ENCODE measurements around the gene TMEM240. TPM values are rescaled to one million over a fixed set of nuclear protein-coding genes. Genes with fewer than 3 reads are reported as not detected.
"Not testable (repeated sequence)": the region's sequence is repeated elsewhere in the genome, so short reads cannot be mapped to it uniquely, and the experiment has no call there.

Gene TMEM240
- total RNA-seq, 2 experiments from 2014 or later = 0.76 to 2.1 TPM

DNA sequence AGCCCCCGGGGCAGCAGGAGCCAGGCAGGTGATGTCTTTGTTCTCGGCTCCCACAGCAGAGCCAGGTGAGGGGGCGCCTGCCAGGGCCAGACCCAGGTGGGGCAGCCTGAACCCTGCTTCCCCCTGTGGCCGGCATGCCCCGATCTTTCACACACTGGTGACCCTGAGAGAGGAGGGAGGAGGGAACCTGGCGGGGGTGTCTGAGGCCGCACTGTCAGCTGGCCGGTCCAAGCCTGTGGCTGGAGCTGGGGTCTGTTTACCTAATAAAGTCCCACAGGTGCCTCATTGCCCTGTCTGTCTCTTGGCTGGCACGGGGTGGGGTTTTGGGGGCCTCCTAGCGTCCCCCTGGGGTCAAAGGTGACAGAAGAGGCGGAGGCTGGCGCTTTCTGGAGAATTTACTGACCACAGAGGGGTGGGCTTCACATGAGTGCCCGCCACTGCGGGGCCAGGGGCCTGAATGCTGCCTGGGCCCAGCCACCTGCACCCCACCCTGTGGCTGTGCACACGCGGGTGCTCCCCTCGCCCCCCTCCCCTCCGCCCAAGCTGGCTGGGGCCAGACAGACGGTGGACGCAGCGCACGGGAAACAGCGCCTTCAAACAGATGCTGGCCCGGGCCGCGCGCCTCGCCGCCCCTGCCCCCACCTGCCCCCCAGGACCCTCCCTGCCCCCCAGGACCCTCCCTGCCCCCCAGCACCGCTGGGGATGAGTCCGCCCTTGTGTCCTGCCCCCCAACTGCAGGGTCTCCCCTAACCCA lies 5.8 kb downstream of the TMEM240 start:
- Histone ChIP-seq H3K79me2 (ENCODE audit: insufficient read depth, low read depth, low read length) (no peaks in the 10 kb centered on the region), H3K9me2 (ENCODE audit: insufficient read depth, low read length) (no peaks in the 10 kb centered on the region), H3K36me3 (ENCODE audit: insufficient read depth, low read length) (peaks cover 35% of the 10 kb centered on the region), H3K4me1 (ENCODE audit: insufficient read depth, low read length, poor library complexity, severe bottlenecking) (no peaks in the 10 kb centered on the region), H3K27ac (ENCODE audit: low read depth, low read length, poor library complexity, severe bottlenecking) (no peak overlapping the region), H3K9me3 (ENCODE audit: low read length) (0 out of 2 replicates have a peak, but pooled peaks cover 4% of the 10 kb centered on the region), H2AFZ (ENCODE audit: low read length) (no peak overlapping the region), H3K4me2 (ENCODE audit: low read length) (no peak overlapping the region), H3K4me3 (ENCODE audit: low read depth, low read length, poor library complexity, severe bottlenecking) (no peak overlapping the region), H4K20me1 (ENCODE audit: insufficient read depth, low read length) (no peaks in the 10 kb centered on the region)
- CTCF ChIA-PET (ENCODE audit: unreplicated experiment) = no interaction called here
- intact Hi-C loops (cut with micrococcal nuclease; ENCODE audit: unreplicated experiment) = no loop called here
- POLR2A ChIA-PET = no interaction called here
- no peak for DNase-seq (ENCODE audit: low spot score)
- no TSS peak for BruUV-seq (replicated peaks)
- TF ChIP-seq EZH2phosphoT487 (IDR thresholded peaks at IDR 0.05; ENCODE audit: borderline replicate concordance, low read depth, low read length) (no peak), CTCF (conservative IDR thresholded peaks at IDR 0.05; ENCODE audit: low read length) (no peak)

GRCh38 chr1:1533894-1534291 lies 6.5 kb downstream of the TMEM240 start:
- H3K9me3 ChIP-seq (ENCODE audit: low read length); H3K4me1 ChIP-seq (ENCODE audit: insufficient read depth, low read length, poor library complexity, severe bottlenecking); intact Hi-C loops (cut with micrococcal nuclease; ENCODE audit: unreplicated experiment); H3K4me3 ChIP-seq (ENCODE audit: low read depth, low read length, poor library complexity, severe bottlenecking); H3K27ac ChIP-seq (ENCODE audit: low read depth, low read length, poor library complexity, severe bottlenecking); H2AFZ ChIP-seq (ENCODE audit: low read length); H3K4me2 ChIP-seq (ENCODE audit: low read length); BruUV-seq (replicated peaks); H3K79me2 ChIP-seq (ENCODE audit: insufficient read depth, low read depth, low read length); DNase-seq (ENCODE audit: low spot score); CTCF ChIA-PET (ENCODE audit: unreplicated experiment); H4K20me1 ChIP-seq (ENCODE audit: insufficient read depth, low read length); H3K9me2 ChIP-seq (ENCODE audit: insufficient read depth, low read length); POLR2A ChIA-PET: not testable (repeated sequence)
- H3K36me3 ChIP-seq (ENCODE audit: insufficient read depth, low read length) = peaks cover 41% of the 10 kb centered on the region

DNA sequence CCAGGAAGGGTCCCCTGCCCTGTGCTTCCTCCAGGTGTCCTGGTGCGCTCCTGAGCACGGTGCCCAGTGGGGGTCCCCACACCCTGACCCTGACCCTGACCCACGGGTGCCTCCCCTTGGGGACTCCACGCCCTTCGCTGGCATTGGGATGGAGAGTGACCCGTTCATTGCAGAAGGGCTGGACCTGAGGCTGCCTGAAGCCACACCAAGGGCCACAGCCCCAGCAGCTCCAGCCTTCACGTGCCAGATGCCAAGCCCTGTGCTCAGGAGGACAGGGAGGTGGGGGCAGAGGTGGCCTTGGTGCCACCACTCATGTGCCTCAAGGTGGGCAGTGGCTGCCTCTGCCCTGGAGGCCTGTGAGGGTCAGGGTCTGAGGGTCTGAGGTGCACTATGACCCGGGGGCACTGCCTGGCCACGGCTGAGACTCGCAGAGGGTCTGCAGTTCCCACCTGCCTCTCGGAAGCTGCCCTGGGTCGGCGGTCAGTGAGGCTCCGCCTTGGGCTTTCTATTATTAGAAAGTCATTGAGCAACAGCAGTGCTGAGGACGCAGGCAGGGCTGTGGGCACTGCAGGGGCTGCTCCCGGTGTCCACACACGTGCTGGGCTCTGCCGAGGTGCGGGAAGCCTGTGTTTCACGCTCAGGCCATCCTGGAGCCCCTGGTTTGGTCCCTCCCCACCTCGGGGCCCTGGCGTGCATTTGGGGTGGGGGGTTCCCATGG lies 7.1 kb downstream of the TMEM240 start:
- BruUV-seq (replicated peaks); CTCF ChIA-PET (ENCODE audit: unreplicated experiment): not testable (repeated sequence)

More for the DNA sequence above, 7.1 kb downstream of the TMEM240 start:
- DNase-seq (ENCODE audit: low spot score); H3K4me1 ChIP-seq (ENCODE audit: insufficient read depth, low read length, poor library complexity, severe bottlenecking); H4K20me1 ChIP-seq (ENCODE audit: insufficient read depth, low read length); H2AFZ ChIP-seq (ENCODE audit: low read length); H3K4me2 ChIP-seq (ENCODE audit: low read length); intact Hi-C loops (cut with micrococcal nuclease; ENCODE audit: unreplicated experiment); POLR2A ChIA-PET; H3K79me2 ChIP-seq (ENCODE audit: insufficient read depth, low read depth, low read length); H3K9me3 ChIP-seq (ENCODE audit: low read length); H3K27ac ChIP-seq (ENCODE audit: low read depth, low read length, poor library complexity, severe bottlenecking); H3K9me2 ChIP-seq (ENCODE audit: insufficient read depth, low read length); H3K4me3 ChIP-seq (ENCODE audit: low read depth, low read length, poor library complexity, severe bottlenecking): not testable (repeated sequence)
- H3K36me3 ChIP-seq (ENCODE audit: insufficient read depth, low read length) = peaks cover 47% of the 10 kb centered on the region
